Endodermal cell (in vitro differentiated cells): ENCODE results near the gene PLA2G4D. TPM values are rescaled to one million over a fixed set of nuclear protein-coding genes. Genes with fewer than 3 reads are reported as not detected.
A peak's percentile ranks its signal among the peaks of the same experiment; 100 is the strongest.

ENCODE experiments used
- DNase-seq: peaks from one replicate; pipeline ENCODE4 v3.0.0-alpha.2; 2017
- H3K27ac ChIP-seq: 2 replicates; pipeline ENCODE4 v1.5.1; 2013; ENCODE audit warnings: mild to moderate bottlenecking, low read depth, low read length, moderate library complexity
- H3K27me3 ChIP-seq: 2 replicates; pipeline ENCODE4 v1.6.1; 2013; ENCODE audit warnings: mild to moderate bottlenecking, low read length, moderate library complexity; ENCODE audit not compliant: insufficient read depth, control insufficient read depth, poor library complexity, severe bottlenecking
- H3K36me3 ChIP-seq: 2 replicates; pipeline ENCODE4 v1.7.0; 2013; ENCODE audit warnings: mild to moderate bottlenecking, low read length, moderate library complexity; ENCODE audit not compliant: control insufficient read depth, insufficient read depth
- H3K4me1 ChIP-seq: one replicate; pipeline ENCODE4 v1.7.0; 2013; ENCODE audit warnings: low read length; ENCODE audit not compliant: control insufficient read depth, insufficient read depth
- H3K4me3 ChIP-seq: 2 replicates; pipeline ENCODE4 v1.5.1; 2013; ENCODE audit warnings: mild to moderate bottlenecking, low read length, moderate library complexity
- H3K9ac ChIP-seq: 2 replicates; pipeline ENCODE4 v1.6.1; 2013; ENCODE audit warnings: mild to moderate bottlenecking, low read length, moderate library complexity; ENCODE audit not compliant: poor library complexity, severe bottlenecking; ENCODE audit errors: extremely low read depth
- H3K9me3 ChIP-seq: 2 replicates; pipeline ENCODE4 v1.6.1; 2013; ENCODE audit warnings: mild to moderate bottlenecking, low read length, moderate library complexity; ENCODE audit not compliant: control insufficient read depth
- H3K27ac Mint-ChIP-seq: 2 replicates; pipeline ENCODE4 v1.8.0; 2020; ENCODE audit warnings: mixed read lengths
- H3K27me3 Mint-ChIP-seq: 2 replicates; pipeline ENCODE4 v1.8.0; 2021; ENCODE audit warnings: mild to moderate bottlenecking, mixed read lengths; ENCODE audit not compliant: insufficient read depth
- H3K36me3 Mint-ChIP-seq: 2 replicates; pipeline ENCODE4 v1.8.0; 2020; ENCODE audit warnings: low read depth, mixed read lengths
- H3K4me1 Mint-ChIP-seq: 2 replicates; pipeline ENCODE4 v1.8.0; 2020; ENCODE audit warnings: mixed read lengths
- H3K4me3 Mint-ChIP-seq: 2 replicates; pipeline ENCODE4 v1.8.0; 2020; ENCODE audit warnings: mild to moderate bottlenecking, moderate library complexity, mixed read lengths
- H3K9me3 Mint-ChIP-seq: 2 replicates; pipeline ENCODE4 v1.8.0; 2020; ENCODE audit warnings: mild to moderate bottlenecking, mixed read lengths
- WGBS, 2 experiments: methylation state at CpG; one replicate each; pipeline versions ENCODE4 v1.1.5 to v1.1.7; 2013; ENCODE audit warnings: missing lambda C conversion rate in 2 of 2, mixed read lengths in 1 of 2; ENCODE audit not compliant: insufficient coverage in 1 of 2, insufficient read length in 1 of 2; 5-methylcytosine and 5-hydroxymethylcytosine counted together
- long read RNA-seq, 4 experiments: library from polyadenylated mRNA in 2 of 4; library from RNA in 1 of 4; library from capped mRNA in 1 of 4; stranded (forward) in 3 of 4; unstranded in 1 of 4; transcript quantifications; one replicate each; pipeline ENCODE4 v2.0.0, GENCODE V29; 2020 to 2021; ENCODE audit warnings: inconsistent platforms in 1 of 4
- polyA plus RNA-seq, 2 experiments: library from polyadenylated mRNA; stranded (reverse); fragments of 50-300 nt; gene quantifications; one replicate each; pipeline ENCODE4 v1.2.3, GENCODE V29; 2013
- total RNA-seq, 2 donors: library from RNA; stranded (reverse); fragmentation: NEBNext Ultra II Directional in 1 of 2; extraction: Animal tissue kit (Norgen Biotek cat#: 25700) in 1 of 2; gene quantifications; 2 replicates in 1 of 2; 3 replicates in 1 of 2; pipeline ENCODE4 v1.2.1, GENCODE V29; 2021
- TF ChIP-seq, protein P1 (sequence below): fragments of 200-600 bp; sonication (generic); conservative IDR thresholded peaks from 2 replicates; pipeline ENCODE4 v1.5.0; 2021; ENCODE audit warnings: antibody characterized with exemption, mild to moderate bottlenecking

PLA2G4D gene, protein sequence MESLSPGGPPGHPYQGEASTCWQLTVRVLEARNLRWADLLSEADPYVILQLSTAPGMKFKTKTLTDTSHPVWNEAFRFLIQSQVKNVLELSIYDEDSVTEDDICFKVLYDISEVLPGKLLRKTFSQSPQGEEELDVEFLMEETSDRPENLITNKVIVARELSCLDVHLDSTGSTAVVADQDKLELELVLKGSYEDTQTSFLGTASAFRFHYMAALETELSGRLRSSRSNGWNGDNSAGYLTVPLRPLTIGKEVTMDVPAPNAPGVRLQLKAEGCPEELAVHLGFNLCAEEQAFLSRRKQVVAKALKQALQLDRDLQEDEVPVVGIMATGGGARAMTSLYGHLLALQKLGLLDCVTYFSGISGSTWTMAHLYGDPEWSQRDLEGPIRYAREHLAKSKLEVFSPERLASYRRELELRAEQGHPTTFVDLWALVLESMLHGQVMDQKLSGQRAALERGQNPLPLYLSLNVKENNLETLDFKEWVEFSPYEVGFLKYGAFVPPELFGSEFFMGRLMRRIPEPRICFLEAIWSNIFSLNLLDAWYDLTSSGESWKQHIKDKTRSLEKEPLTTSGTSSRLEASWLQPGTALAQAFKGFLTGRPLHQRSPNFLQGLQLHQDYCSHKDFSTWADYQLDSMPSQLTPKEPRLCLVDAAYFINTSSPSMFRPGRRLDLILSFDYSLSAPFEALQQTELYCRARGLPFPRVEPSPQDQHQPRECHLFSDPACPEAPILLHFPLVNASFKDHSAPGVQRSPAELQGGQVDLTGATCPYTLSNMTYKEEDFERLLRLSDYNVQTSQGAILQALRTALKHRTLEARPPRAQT
- total RNA-seq = not detected
- polyA plus RNA-seq (2013, experiment 1 of 2) = not detected
- not detected for polyA plus RNA-seq (2013, experiment 2 of 2)
- long read RNA-seq, experiment 1 = 0 reads
- long read RNA-seq, experiment 2 = 0 reads
- long read RNA-seq, experiment 3 = 0 reads
- long read RNA-seq, experiment 4 = 0 reads

DNA sequence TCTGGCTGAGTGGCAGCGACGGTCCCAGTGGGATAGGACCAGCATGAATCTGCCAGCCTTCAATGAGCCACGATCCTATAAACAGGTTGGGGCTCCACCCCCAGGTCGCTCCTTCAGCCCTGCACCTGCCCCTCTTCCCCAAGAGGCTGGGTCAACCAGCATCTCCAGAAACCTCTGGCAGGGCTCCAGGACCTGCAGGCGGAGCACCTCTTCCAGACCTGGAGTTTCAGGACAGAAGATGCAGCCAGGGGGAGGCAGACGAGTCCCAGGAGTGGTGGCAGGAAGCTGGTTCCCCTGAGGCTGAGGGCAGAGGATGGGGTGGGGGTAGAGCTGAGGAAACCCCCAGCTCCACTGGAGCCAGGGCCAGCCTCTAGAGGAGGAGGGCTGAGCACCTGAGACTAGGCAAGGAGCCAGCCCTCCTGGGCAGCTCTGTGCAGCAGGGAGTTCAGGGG is at the start of gene PLA2G4D:
PLA2G4D (minus strand) TSS at position 51 of the 452 bp plus-strand sequence. CDS start 103 bp downstream, outside the sequence.
- Histone ChIP-seq H3K36me3 (no peaks in the 10 kb centered on the region), H3K9ac (no peak within 1 kb of the TSS), H3K4me1 (peaks cover 5% of the 10 kb centered on the region), H3K27me3 (no peaks in the 10 kb centered on the region), H3K4me3 (no peak within 1 kb of the TSS), H3K9me3 (no peaks in the 10 kb centered on the region), H3K27ac (no peak within 1 kb of the TSS)
- Mint-ChIP-seq H3K4me1 (peaks cover 11% of the 10 kb centered on the region), H3K27me3 (no peaks in the 10 kb centered on the region), H3K27ac (no peak within 1 kb of the TSS), H3K4me3 (no peak within 1 kb of the TSS), H3K9me3 (no peaks in the 10 kb centered on the region), H3K36me3 (no peaks in the 10 kb centered on the region)
- TF ChIP-seq, protein P1, sequence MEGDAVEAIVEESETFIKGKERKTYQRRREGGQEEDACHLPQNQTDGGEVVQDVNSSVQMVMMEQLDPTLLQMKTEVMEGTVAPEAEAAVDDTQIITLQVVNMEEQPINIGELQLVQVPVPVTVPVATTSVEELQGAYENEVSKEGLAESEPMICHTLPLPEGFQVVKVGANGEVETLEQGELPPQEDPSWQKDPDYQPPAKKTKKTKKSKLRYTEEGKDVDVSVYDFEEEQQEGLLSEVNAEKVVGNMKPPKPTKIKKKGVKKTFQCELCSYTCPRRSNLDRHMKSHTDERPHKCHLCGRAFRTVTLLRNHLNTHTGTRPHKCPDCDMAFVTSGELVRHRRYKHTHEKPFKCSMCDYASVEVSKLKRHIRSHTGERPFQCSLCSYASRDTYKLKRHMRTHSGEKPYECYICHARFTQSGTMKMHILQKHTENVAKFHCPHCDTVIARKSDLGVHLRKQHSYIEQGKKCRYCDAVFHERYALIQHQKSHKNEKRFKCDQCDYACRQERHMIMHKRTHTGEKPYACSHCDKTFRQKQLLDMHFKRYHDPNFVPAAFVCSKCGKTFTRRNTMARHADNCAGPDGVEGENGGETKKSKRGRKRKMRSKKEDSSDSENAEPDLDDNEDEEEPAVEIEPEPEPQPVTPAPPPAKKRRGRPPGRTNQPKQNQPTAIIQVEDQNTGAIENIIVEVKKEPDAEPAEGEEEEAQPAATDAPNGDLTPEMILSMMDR = peak; percentile 15
- WGBS, 2 experiments = 87 to 90% methylated on average over 2 to 6 of the region's 6 CpGs
- no peak for DNase-seq

DNA sequence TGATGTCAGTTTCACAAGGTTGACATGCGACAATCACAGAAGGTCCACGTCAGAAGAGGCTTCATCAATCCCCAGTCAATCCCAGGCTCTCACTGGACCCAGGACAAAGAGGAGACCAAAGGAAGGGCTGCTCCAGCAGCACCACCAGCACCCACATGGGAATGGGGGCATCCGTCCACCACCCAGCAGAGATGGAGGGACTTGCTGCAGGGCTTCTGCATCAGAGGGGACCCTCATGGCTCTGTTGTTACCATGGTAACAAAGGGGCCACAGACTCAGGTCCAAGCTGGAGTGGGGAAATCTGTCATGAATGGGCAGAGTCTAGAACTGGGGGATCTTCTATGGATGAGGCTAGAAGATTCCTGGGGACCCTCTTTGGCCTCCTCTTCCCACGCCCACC is 49.0 kb upstream of the PLA2G4D start:
- H3K27ac ChIP-seq = no peak overlapping the region
- TF ChIP-seq, protein P1 = no peak
- H3K27me3 ChIP-seq = no peaks in the 10 kb centered on the region
- Mint-ChIP-seq H3K4me3 (no peak overlapping the region), H3K9me3 (peaks cover 18% of the 10 kb centered on the region), H3K27ac (no peak overlapping the region), H3K36me3 (no peaks in the 10 kb centered on the region), H3K27me3 (peaks cover 13% of the 10 kb centered on the region), H3K4me1 (peaks cover 15% of the 10 kb centered on the region)
- H3K4me3 ChIP-seq = no peak overlapping the region
- no peak for DNase-seq
- H3K4me1 ChIP-seq = peaks cover 5% of the 10 kb centered on the region
- 90 to 92% methylated on average over 2 to 4 of the region's 4 CpGs for WGBS, 2 experiments
- no peak overlapping the region for H3K9ac ChIP-seq
- H3K9me3 ChIP-seq = peaks cover 18% of the 10 kb centered on the region
- no peaks in the 10 kb centered on the region for H3K36me3 ChIP-seq
